Peyer's patch (tissue), 4 donors: ENCODE results near the gene APOBEC3H. TPM values are rescaled to one million over a fixed set of nuclear protein-coding genes. Genes with fewer than 3 reads are reported as not detected.
A peak's percentile ranks its signal among the peaks of the same experiment; 100 is the strongest.

Experiments
- DNase-seq, 3 donors: peaks; one replicate each; pipeline ENCODE4 v3.0.0-alpha.2; 2017 to 2019
- H3K27ac ChIP-seq, 4 donors: fragments of 200-600 bp; sonication (generic); one replicate each; pipeline ENCODE4 v1.5.1; 2016 to 2019
- H3K27me3 ChIP-seq, 2 donors: fragments of 200-600 bp; sonication (generic); one replicate each; pipeline ENCODE4 v1.5.1; 2019
- H3K36me3 ChIP-seq, 3 donors: fragments of 200-600 bp; sonication (generic); one replicate each; pipeline ENCODE4 v1.5.1; 2016 to 2019
- H3K4me1 ChIP-seq, 4 donors: fragments of 200-600 bp; sonication (generic); one replicate each; pipeline ENCODE4 v1.5.1; 2016 to 2019
- H3K4me3 ChIP-seq, 4 donors: fragments of 200-600 bp; sonication (generic); 1 replicate in 3 of 4; 2 replicates in 1 of 4; pipeline ENCODE4 v1.5.1; 2016 to 2019; ENCODE audit warnings: mild to moderate bottlenecking in 1 of 4
- H3K9me3 ChIP-seq, 4 donors: fragments of 200-600 bp; sonication (generic); one replicate each; pipeline ENCODE4 v1.5.1; 2016 to 2019; ENCODE audit warnings: mild to moderate bottlenecking in 1 of 4
- CTCF ChIP-seq, 6 experiments: fragments of 450-650 bp in 4 of 6; fragments of 200-600 bp in 2 of 6; sonication (generic) in 1 of 6; IDR thresholded peaks; one replicate each; pipeline ENCODE4 v1.5.1; 2017 to 2019; ENCODE audit warnings: antibody characterized with exemption in 6 of 6, mild to moderate bottlenecking in 3 of 6, moderate library complexity in 1 of 6
- POLR2A ChIP-seq, 2 donors: fragments of 450-650 bp; IDR thresholded peaks; one replicate each; pipeline ENCODE4 v1.5.1; 2017; ENCODE audit warnings: antibody characterized with exemption in 2 of 2, mild to moderate bottlenecking in 2 of 2, moderate library complexity in 2 of 2
- total RNA-seq, 4 donors: library from RNA; depleted of rRNA; stranded (reverse); fragments of >200 nt; gene quantifications; one replicate each; pipeline ENCODE4 v1.1.0, GENCODE V29; 2016

Gene APOBEC3H
- total RNA-seq, 4 donors from 2014 or later = not detected

GRCh38 chr22:39144101-39144767, 47.2 kb downstream of the APOBEC3H start:
- H3K4me3 ChIP-seq = peak overlapping the region; percentile 80 to 97 (median 89)
- peaks cover 0 to 11% (median 0%) of the 10 kb centered on the region in 3 donors for H3K36me3 ChIP-seq
- peaks cover 0 to 39% (median 10%) of the 10 kb centered on the region in 4 donors for H3K4me1 ChIP-seq
- peak overlapping the region; percentile 89 to 93 (median 92) for H3K27ac ChIP-seq
- no peaks in the 10 kb centered on the region for H3K27me3 ChIP-seq
- TF ChIP-seq CTCF (IDR thresholded peaks at IDR 0.05) (no peak), POLR2A (IDR thresholded peaks at IDR 0.05) (peak in 1 of 2 donors; percentile 16)
- peak in 2 of 3 donors; percentile 61 to 76 for DNase-seq
- H3K9me3 ChIP-seq = no peaks in the 10 kb centered on the region

- TF ChIP-seq POLR2A (IDR thresholded peaks at IDR 0.05) (no peak), CTCF (IDR thresholded peaks at IDR 0.05) (no peak)
- Histone ChIP-seq H3K27ac (peak overlapping the region; percentile 89 to 93 (median 92)), H3K4me1 (peaks cover 0 to 50% (median 16%) of the 10 kb centered on the region in 4 donors), H3K36me3 (peaks cover 0 to 5% (median 0%) of the 10 kb centered on the region in 3 donors), H3K9me3 (no peaks in the 10 kb centered on the region), H3K4me3 (peak overlapping the region; percentile 80 to 97 (median 89)), H3K27me3 (no peaks in the 10 kb centered on the region)
- peak in 1 of 3 donors; percentile 46 for DNase-seq
Observed at GRCh38 chr22:39146256-39147101, 49.4 kb downstream of the APOBEC3H start.

- H3K9me3 ChIP-seq = no peaks in the 10 kb centered on the region
- no peak overlapping the region for H3K4me3 ChIP-seq
- H3K4me1 ChIP-seq = peaks cover 0 to 55% (median 17%) of the 10 kb centered on the region in 4 donors
- H3K36me3 ChIP-seq = peaks cover 0 to 5% (median 0%) of the 10 kb centered on the region in 3 donors
- peak in 1 of 3 donors; percentile 37 for DNase-seq
- H3K27me3 ChIP-seq = no peaks in the 10 kb centered on the region
- peak overlapping the region; percentile 39 to 93 (median 82) for H3K27ac ChIP-seq
- TF ChIP-seq CTCF (IDR thresholded peaks at IDR 0.05) (no peak), POLR2A (IDR thresholded peaks at IDR 0.05) (no peak)
Observed at GRCh38 chr22:39147335-39148025, 50.4 kb downstream of the APOBEC3H start.

- peaks cover 1 to 58% (median 20%) of the 10 kb centered on the region in 4 donors for H3K4me1 ChIP-seq
Observed at GRCh38 chr22:39148026-39148726, 51.1 kb downstream of the APOBEC3H start.

More at GRCh38 chr22:39148026-39148726, 51.1 kb downstream of the APOBEC3H start:
- Histone ChIP-seq H3K36me3 (peaks cover 0 to 5% (median 0%) of the 10 kb centered on the region in 3 donors), H3K4me3 (no peak overlapping the region), H3K27ac (peak overlapping the region; percentile 39 to 93 (median 82)), H3K9me3 (no peaks in the 10 kb centered on the region), H3K27me3 (no peaks in the 10 kb centered on the region)
- DNase-seq = peak in 1 of 3 donors; percentile 45
- TF ChIP-seq CTCF (IDR thresholded peaks at IDR 0.05) = no peak
- no peak for TF ChIP-seq POLR2A (IDR thresholded peaks at IDR 0.05)
